H1 (cell line): ENCODE results near the gene PAX4. TPM values are rescaled to one million over a fixed set of nuclear protein-coding genes. Genes with fewer than 3 reads are reported as not detected.

Experiments used
- CTCF ChIA-PET: fragments of 300-600 bp; sonication (Branson Sonifier 250); formaldehyde crosslinking; loops from one replicate; lab custom pipeline; 2021; ENCODE audit not compliant: partially characterized antibody; lab: Charles Lee
- POLR2A ChIA-PET: fragments of 300-600 bp; sonication (Branson Sonifier 250); formaldehyde crosslinking; loops from one replicate; lab custom pipeline; 2021; ENCODE audit warnings: inconsistent platforms; ENCODE audit not compliant: partially characterized antibody; lab: Charles Lee
- DNase-seq, 2 experiments: peaks; one replicate each; pipeline versions ENCODE4 v3.0.0 to v3.0.0-alpha.2; 2010 to 2022; ENCODE audit warnings: low spot score in 2 of 2, low read depth in 1 of 2, mixed read lengths in 1 of 2
- FAIRE-seq: peaks from 2 replicates; lab custom pipeline; 2011; peaks lifted over from hg19 to GRCh38; lab: Jason Lieb, UNC
- H2AFZ ChIP-seq: 2 replicates; pipeline ENCODE4 v1.8.1; 2012; ENCODE audit warnings: low read length, inconsistent platforms
- H2AK5ac ChIP-seq: 2 replicates; pipeline ENCODE4 v1.6.1; 2013; ENCODE audit warnings: low read depth, low read length
- H2BK120ac ChIP-seq: replicated peaks from 2 replicates; pipeline ENCODE3; 2013; ENCODE audit warnings: low read depth, low read length, inconsistent platforms
- H2BK12ac ChIP-seq: 2 replicates; pipeline ENCODE4 v1.6.1; 2013; ENCODE audit warnings: low read depth, low read length
- H2BK15ac ChIP-seq: 2 replicates; pipeline ENCODE4 v1.6.1; 2013; ENCODE audit warnings: low read length
- H2BK20ac ChIP-seq: 2 replicates; pipeline ENCODE4 v1.6.1; 2013; ENCODE audit warnings: low read length
- H2BK5ac ChIP-seq: 2 replicates; pipeline ENCODE4 v1.6.1; 2013; ENCODE audit warnings: low read depth, low read length
- H3K14ac ChIP-seq: 2 replicates; pipeline ENCODE4 v1.6.1; 2013; ENCODE audit warnings: inconsistent platforms; ENCODE audit not compliant: insufficient read length
- H3K18ac ChIP-seq: 2 replicates; pipeline ENCODE4 v1.6.1; 2013; ENCODE audit warnings: low read length; ENCODE audit errors: extremely low read depth
- H3K23ac ChIP-seq: 2 replicates; pipeline ENCODE4 v1.6.1; 2013; ENCODE audit warnings: inconsistent platforms; ENCODE audit not compliant: insufficient read length
- H3K23me2 ChIP-seq: 2 replicates; pipeline ENCODE4 v1.6.1; 2013; ENCODE audit warnings: low read depth, low read length
- H3K27ac ChIP-seq: 2 replicates; pipeline ENCODE4 v1.6.1; 2011; ENCODE audit warnings: low read depth, low read length, inconsistent platforms
- H3K27me3 ChIP-seq, 4 experiments: replicated peaks in 1 of 4; 1 replicate in 1 of 4; 2 replicates in 3 of 4; pipeline versions ENCODE4 v1.6.1 to v1.8.1; 2011 to 2013; ENCODE audit warnings: low read length in 3 of 4, mild to moderate bottlenecking in 3 of 4, inconsistent platforms in 2 of 4, mixed read lengths in 2 of 4, moderate library complexity in 1 of 4; ENCODE audit not compliant: control insufficient read depth in 3 of 4, insufficient read depth in 3 of 4; ENCODE audit errors: extremely low read depth in 1 of 4
- H3K36me3 ChIP-seq, 4 experiments: 2 replicates each; pipeline versions ENCODE4 v1.6.1 to v1.8.1; 2011 to 2013; ENCODE audit warnings: mild to moderate bottlenecking in 4 of 4, low read length in 3 of 4, moderate library complexity in 2 of 4, control low read depth in 1 of 4, inconsistent platforms in 1 of 4; ENCODE audit not compliant: insufficient read depth in 4 of 4, control insufficient read depth in 2 of 4
- H3K4ac ChIP-seq: replicated peaks from 2 replicates; pipeline ENCODE3; 2013; ENCODE audit warnings: low read length, low read depth, mixed read lengths, inconsistent platforms; ENCODE audit not compliant: insufficient read length
- H3K4me1 ChIP-seq, 4 experiments: replicated peaks in 1 of 4; 1 replicate in 1 of 4; 2 replicates in 3 of 4; pipeline versions ENCODE4 v1.6.1 to v1.8.1; 2011 to 2013; ENCODE audit warnings: low read length in 3 of 4, inconsistent platforms in 2 of 4, mixed read lengths in 1 of 4; ENCODE audit not compliant: insufficient read depth in 4 of 4, control insufficient read depth in 3 of 4
- H3K4me2 ChIP-seq, 2 experiments: 2 replicates each; pipeline versions ENCODE4 v1.6.1 to v1.8.1; 2011 to 2013; ENCODE audit warnings: low read depth in 2 of 2, low read length in 2 of 2, control low read depth in 1 of 2, inconsistent platforms in 1 of 2, mild to moderate bottlenecking in 1 of 2; ENCODE audit not compliant: insufficient read depth in 1 of 2
- H3K4me3 ChIP-seq, 4 experiments: fragments of 200-600, 300-600 bp in 1 of 4; sonication (generic), shearing (Covaris generic), sonication (Bioruptor Twin) in 1 of 4; 2 replicates each; pipeline versions ENCODE4 v1.5.1 to v1.8.1; 2011 to 2016; ENCODE audit warnings: low read length in 4 of 4, low read depth in 3 of 4, control low read depth in 2 of 4, inconsistent platforms in 2 of 4, mild to moderate bottlenecking in 2 of 4, mixed read lengths in 1 of 4, moderate library complexity in 1 of 4; ENCODE audit not compliant: insufficient read depth in 2 of 4; ENCODE audit errors: extremely low read depth in 1 of 4
- H3K56ac ChIP-seq: replicated peaks from 2 replicates; pipeline ENCODE3; 2013; ENCODE audit warnings: low read depth, mild to moderate bottlenecking, mixed read lengths, low read length, inconsistent platforms; ENCODE audit not compliant: insufficient read length
- H3K79me1 ChIP-seq: 2 replicates; pipeline ENCODE4 v1.6.1; 2013; ENCODE audit warnings: low read depth, low read length, control low read depth
- H3K79me2 ChIP-seq, 2 experiments: 2 replicates each; pipeline versions ENCODE4 v1.6.1 to v1.8.1; 2012 to 2013; ENCODE audit warnings: low read length in 2 of 2, mild to moderate bottlenecking in 2 of 2, inconsistent platforms in 1 of 2; ENCODE audit not compliant: insufficient read depth in 2 of 2, control insufficient read depth in 1 of 2
- H3K9ac ChIP-seq, 4 experiments: replicated peaks in 1 of 4; 1 replicate in 1 of 4; 2 replicates in 3 of 4; pipeline versions ENCODE4 v1.6.1 to v1.8.1; 2011 to 2013; ENCODE audit warnings: low read depth in 3 of 4, low read length in 3 of 4, control low read depth in 2 of 4, mild to moderate bottlenecking in 2 of 4, moderate library complexity in 2 of 4, inconsistent platforms in 1 of 4; ENCODE audit errors: extremely low read depth in 1 of 4
- H3K9me3 ChIP-seq, 2 experiments: 2 replicates each; pipeline versions ENCODE4 v1.6.1 to v1.8.1; 2012 to 2013; ENCODE audit warnings: mild to moderate bottlenecking in 2 of 2, moderate library complexity in 2 of 2, control low read depth in 1 of 2, inconsistent platforms in 1 of 2, low read depth in 1 of 2, low read length in 1 of 2, mixed read lengths in 1 of 2; ENCODE audit not compliant: insufficient read depth in 2 of 2
- H4K20me1 ChIP-seq, 2 experiments: replicated peaks in 1 of 2; 2 replicates each; pipeline versions ENCODE3 to v1.8.1; 2011 to 2013; ENCODE audit warnings: inconsistent platforms in 2 of 2, low read length in 2 of 2, mild to moderate bottlenecking in 1 of 2; ENCODE audit not compliant: insufficient read depth in 2 of 2, control insufficient read depth in 1 of 2
- H4K5ac ChIP-seq: 2 replicates; pipeline ENCODE4 v1.6.1; 2013; ENCODE audit warnings: low read length, low read depth, mixed read lengths, inconsistent platforms; ENCODE audit not compliant: insufficient read length
- H4K8ac ChIP-seq: 2 replicates; pipeline ENCODE4 v1.8.0; 2013; ENCODE audit warnings: mild to moderate bottlenecking, moderate library complexity, low read length, inconsistent platforms; ENCODE audit not compliant: insufficient read depth; ENCODE audit errors: extremely low read depth
- H4K91ac ChIP-seq: replicated peaks from 2 replicates; pipeline ENCODE3; 2013; ENCODE audit warnings: low read length, mixed read lengths, inconsistent platforms; ENCODE audit not compliant: insufficient read length
- CTBP2 ChIP-seq: IDR thresholded peaks from 2 replicates; pipeline ENCODE4 v1.7.0; 2011; ENCODE audit warnings: borderline replicate concordance, mild to moderate bottlenecking, moderate library complexity, mixed read lengths, low read length; ENCODE audit not compliant: insufficient read depth, insufficient read length
- GTF2F1 ChIP-seq: IDR thresholded peaks from 2 replicates; pipeline ENCODE4 v1.6.1; 2012; ENCODE audit warnings: low read depth, low read length, improper control_type of control experiment, borderline replicate concordance
- HDAC2 ChIP-seq, 2 experiments: fragments of 300-600 bp in 1 of 2; sonication (generic) in 1 of 2; IDR thresholded peaks; 2 replicates each; pipeline ENCODE4 v1.6.1; 2011 to 2012; ENCODE audit warnings: low read depth in 2 of 2, low read length in 2 of 2, mild to moderate bottlenecking in 2 of 2, moderate library complexity in 2 of 2, borderline replicate concordance in 1 of 2, inconsistent platforms in 1 of 2
- PHF8 ChIP-seq: fragments of 200-600 bp; sonication (generic); conservative IDR thresholded peaks from 2 replicates; pipeline ENCODE4 v1.7.1; 2012; ENCODE audit warnings: low read depth, mild to moderate bottlenecking, inconsistent platforms, low read length, moderate library complexity
- RNF2 ChIP-seq: fragments of 200-900, 300-1000 bp; sonication (generic); IDR thresholded peaks from 2 replicates; pipeline ENCODE4 v1.7.1; 2016; ENCODE audit warnings: borderline replicate concordance, low read depth, mild to moderate bottlenecking, antibody characterized with exemption, low read length; ENCODE audit not compliant: poor library complexity, severe bottlenecking; ENCODE audit errors: missing control alignments
- RXRA ChIP-seq: IDR thresholded peaks from 2 replicates; pipeline ENCODE4 v1.6.1; 2011; ENCODE audit warnings: low read depth, mild to moderate bottlenecking, low read length, moderate library complexity; ENCODE audit not compliant: insufficient read depth
- SP1 ChIP-seq: IDR thresholded peaks from 2 replicates; pipeline ENCODE4 v1.6.1; 2011; ENCODE audit warnings: low read depth, low read length
- TCF12 ChIP-seq: IDR thresholded peaks from 2 replicates; pipeline ENCODE4 v1.6.1; 2011; ENCODE audit warnings: low read depth, mild to moderate bottlenecking, low read length
- YY1 ChIP-seq: IDR thresholded peaks from 2 replicates; pipeline ENCODE4 v1.6.1; 2011; ENCODE audit warnings: low read depth, mild to moderate bottlenecking, low read length
- WGBS, 2 experiments: shearing (Covaris generic) in 1 of 2; methylation state at CpG; one replicate each; pipeline versions ENCODE4 v1.1.6 to v1.1.7; 2013 to 2015; ENCODE audit warnings: low lambda C conversion rate in 2 of 2, mixed read lengths in 2 of 2, inconsistent platforms in 1 of 2, low coverage in 1 of 2, missing lambda C conversion rate in 1 of 2; ENCODE audit not compliant: insufficient replicate concordance in 2 of 2, insufficient coverage in 1 of 2, insufficient read length in 1 of 2; ENCODE audit errors: extremely low coverage in 1 of 2, missing lambda C conversion rate in 1 of 2; 5-methylcytosine and 5-hydroxymethylcytosine counted together
- polyA plus RNA-seq, 7 experiments: library from polyadenylated mRNA; depleted of rRNA in 3 of 7; stranded (reverse) in 5 of 7; unstranded in 2 of 7; fragments of >200 nt in 5 of 7; fragments of 200-250 nt in 2 of 7; gene quantifications; 1 replicate in 5 of 7; 2 replicates in 1 of 7; 4 replicates in 1 of 7; pipeline versions ENCODE4 v1.2.1 to v1.2.3, GENCODE V29; 2011 to 2013; ENCODE audit warnings: missing spikeins in 2 of 7, mixed read lengths in 2 of 7
- total RNA-seq: library from RNA; stranded (reverse); fragmentation: NEBNext Ultra II Directional; extraction: Animal tissue kit (Norgen Biotek cat#: 25700); gene quantifications from 2 replicates; pipeline ENCODE4 v1.2.1, GENCODE V29; 2021

PAX4 gene
- total and polyA plus RNA-seq, 2 of the 8 experiments (the other 6 are each of a cell fraction or from before 2014, with no cell fraction given), result 0.20 TPM; not detected in 1

DNA sequence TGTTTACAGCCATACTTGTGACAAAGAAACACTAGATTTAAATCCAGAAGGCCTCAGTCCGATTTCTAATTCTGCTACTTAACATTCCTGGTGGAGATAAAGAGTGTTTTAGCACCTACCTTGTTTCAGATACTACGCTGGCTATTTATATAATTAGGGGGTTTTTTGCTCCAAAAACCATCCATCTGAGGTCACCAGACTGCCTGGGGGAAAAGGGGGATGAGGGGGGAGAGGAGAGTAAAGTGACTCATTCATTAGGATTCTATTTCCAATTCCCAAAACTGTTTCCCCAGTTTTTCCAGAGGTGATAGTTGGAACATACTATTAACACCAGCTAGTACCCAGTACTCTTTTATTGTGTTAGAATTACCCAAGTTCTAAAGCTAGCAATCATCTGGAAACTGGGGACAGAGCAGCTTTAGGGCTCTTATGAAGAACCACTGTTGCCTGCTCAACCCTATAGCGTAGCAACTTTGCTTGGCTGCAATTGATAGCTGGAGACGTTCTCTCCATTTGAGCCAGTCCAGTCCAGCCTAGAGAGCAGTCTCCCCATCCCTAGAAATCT is 39.1 kb downstream of the PAX4 start:
- no peak for DNase-seq
- Histone ChIP-seq H2BK15ac (no peak overlapping the region), H2BK120ac (no peak overlapping the region), H3K56ac (no peak overlapping the region), H3K23ac (no peak overlapping the region), H2AFZ (no peak overlapping the region), H3K14ac (no peak overlapping the region), H3K79me1 (0 out of 2 replicates have a peak, but pooled peaks cover 3% of the 10 kb centered on the region), H2BK12ac (no peak overlapping the region), H3K27me3 (no peaks in the 10 kb centered on the region), H2AK5ac (no peak overlapping the region), H3K18ac (no peak overlapping the region), H3K9me3 (no peaks in the 10 kb centered on the region), H4K5ac (no peak overlapping the region), H3K4me3 (no peak overlapping the region), H4K91ac (no peak overlapping the region), H3K9ac (no peak overlapping the region), H3K27ac (no peak overlapping the region), H4K8ac (no peak overlapping the region), H2BK5ac (no peak overlapping the region), H3K4ac (no peak overlapping the region), H3K4me1 (no peaks in the 10 kb centered on the region), H3K79me2 (peaks cover 0 to 7% of the 10 kb centered on the region in 2 experiments; a peak in 1 of 4 replicates), H3K23me2 (no peaks in the 10 kb centered on the region), H2BK20ac (no peak overlapping the region), H3K4me2 (no peak overlapping the region), H3K36me3 (peaks cover 0 to 18% (median 6%) of the 10 kb centered on the region in 4 experiments; a peak in 4 of 8 replicates), H4K20me1 (peaks cover 5% of the 10 kb centered on the region in 2 experiments)
- no peak for FAIRE-seq
- TF ChIP-seq HDAC2 (IDR thresholded peaks at IDR 0.05; ENCODE audit: borderline replicate concordance in 1 of 2, low read depth in 2 of 2, low read length in 2 of 2), result no peak
- no peak for TF ChIP-seq RXRA
- no peak for TF ChIP-seq YY1
- no peak for TF ChIP-seq CTBP2
- no peak for TF ChIP-seq PHF8
- no peak for TF ChIP-seq SP1
- no peak for TF ChIP-seq RNF2
- no peak for TF ChIP-seq GTF2F1
- TF ChIP-seq TCF12, result no peak
- CTCF ChIA-PET, result interaction anchor here (1.0 to 1.8 kb wide), 9 partner anchors 9 to 113 kb away, joined by 3 to 7 read pairs (median 3); no protein-coding TSS in a partner anchor
- POLR2A ChIA-PET, result no interaction called here
- WGBS, 2 experiments, result 78% methylated on average over 4 of the region's 4 CpGs; no CpG with 5 or more reads in 1 of the 2 experiments
